NOMO-1 treated with DMSO at 0.1 percent for 48 hours (cell line): ENCODE data around the gene LMO3.

Source experiments
- DNase-seq: peaks from one replicate; lab custom pipeline; 2025; ENCODE audit not compliant: unreplicated experiment; lab: John Stamatoyannopoulos, UW

The LMO3 gene

GRCh38 chr12:16602412-16602811, 3.5 kb downstream of the LMO3 start:
- no peak for DNase-seq

- DNase-seq: no peak
Observed at GRCh38 chr12:16600525-16600924, 5.4 kb downstream of the LMO3 start.

- no peak for DNase-seq
Observed at GRCh38 chr12:16599081-16599480, 6.9 kb downstream of the LMO3 start.

- DNase-seq: no peak
Observed at GRCh38 chr12:16594797-16595196, 11.2 kb downstream of the LMO3 start.

- no peak for DNase-seq
Observed at GRCh38 chr12:16593546-16593945, 12.4 kb downstream of the LMO3 start.

- no peak for DNase-seq
Observed at GRCh38 chr12:16590645-16591044, 15.3 kb downstream of the LMO3 start.

GRCh38 chr12:16588812-16589211, 17.1 kb downstream of the LMO3 start:
- DNase-seq: no peak

GRCh38 chr12:16587514-16587913, 18.4 kb downstream of the LMO3 start:
- no peak for DNase-seq

GRCh38 chr12:16587110-16587453, 18.9 kb downstream of the LMO3 start:
- DNase-seq: no peak

- DNase-seq: no peak
Observed at GRCh38 chr12:16586350-16587109, 19.4 kb downstream of the LMO3 start.

GRCh38 chr12:16585781-16586180, 20.2 kb downstream of the LMO3 start:
- DNase-seq: no peak

GRCh38 chr12:16583969-16584745, 21.8 kb downstream of the LMO3 start:
- DNase-seq: no peak

- no peak for DNase-seq
Observed at GRCh38 chr12:16581416-16581815, 24.5 kb downstream of the LMO3 start.

- no peak for DNase-seq
Observed at GRCh38 chr12:16579041-16579440, 26.9 kb downstream of the LMO3 start.

- DNase-seq: peak; percentile 97
Observed at GRCh38 chr12:16573398-16574077, 32.4 kb downstream of the LMO3 start.

- DNase-seq: no peak
Observed at GRCh38 chr12:16568873-16569272, 37.1 kb downstream of the LMO3 start.

- DNase-seq: no peak
Observed at GRCh38 chr12:16564675-16565074, 41.3 kb downstream of the LMO3 start.

GRCh38 chr12:16563504-16563903, 42.5 kb downstream of the LMO3 start:
- DNase-seq: no peak

GRCh38 chr12:16562921-16563320, 43.0 kb downstream of the LMO3 start:
- no peak for DNase-seq

- DNase-seq: no peak
Observed at GRCh38 chr12:16562435-16562834, 43.5 kb downstream of the LMO3 start.

- no peak for DNase-seq
Observed at GRCh38 chr12:16560273-16560672, 45.7 kb downstream of the LMO3 start.

GRCh38 chr12:16555630-16556029, 50.3 kb downstream of the LMO3 start:
- DNase-seq: no peak
